ENCODE measurements around the gene LRRC49.

- TF ChIP-seq POLR2AphosphoS5 (IDR thresholded peaks at IDR 0.05) (no peak), CTCF (IDR thresholded peaks at IDR 0.05) (no peak)
Measured at GRCh38 chr15:70998319-70998718, 105.7 kb downstream of the LRRC49 start.

All from esophagus muscularis mucosa (tissue), 3 donors.